ENCODE results near the gene FA2H. TPM values are rescaled to one million over a fixed set of nuclear protein-coding genes. Genes with fewer than 3 reads are reported as not detected.
"Not testable (repeated sequence)": the region's sequence is repeated elsewhere in the genome, so short reads cannot be mapped to it uniquely, and the experiment has no call there.

The FA2H gene
- total RNA-seq, 1 donor from 2014 or later: not detected

- DNase-seq (ENCODE audit: low spot score): no peak
- H3K79me2 ChIP-seq (ENCODE audit: low read depth): no peaks in the 10 kb centered on the region
- Mint-ChIP-seq H3K36me3 (no peaks in the 10 kb centered on the region), H3K4me3 (no peak overlapping the region), H3K27me3 (ENCODE audit: insufficient read depth, low read depth) (peaks cover 12% of the 10 kb centered on the region), H3K27ac (no peak overlapping the region), H3K4me1 (peaks cover 9% of the 10 kb centered on the region), H3K9me3 (peaks cover 10% of the 10 kb centered on the region)
- no peaks in the 10 kb centered on the region for H3K36me3 ChIP-seq
- no peaks in the 10 kb centered on the region for H3F3A ChIP-seq (ENCODE audit: low read depth)
- H3K9ac ChIP-seq: no peak overlapping the region
- no peak overlapping the region for H2AFZ ChIP-seq (replicated peaks)
- H3K27me3 ChIP-seq: no peaks in the 10 kb centered on the region
- no peak overlapping the region for H3K27ac ChIP-seq
- H3K4me3 ChIP-seq: no peak overlapping the region
- no peak overlapping the region for H3K4me2 ChIP-seq
- H3K9me3 ChIP-seq (ENCODE audit: low read depth): no peaks in the 10 kb centered on the region
- no peaks in the 10 kb centered on the region for H4K20me1 ChIP-seq (ENCODE audit: low read depth)
- TF ChIP-seq EZH2 (IDR thresholded peaks at IDR 0.05) (no peak), EZH2phosphoT487 (IDR thresholded peaks at IDR 0.05) (no peak)
- TF ChIP-seq, protein P1, sequence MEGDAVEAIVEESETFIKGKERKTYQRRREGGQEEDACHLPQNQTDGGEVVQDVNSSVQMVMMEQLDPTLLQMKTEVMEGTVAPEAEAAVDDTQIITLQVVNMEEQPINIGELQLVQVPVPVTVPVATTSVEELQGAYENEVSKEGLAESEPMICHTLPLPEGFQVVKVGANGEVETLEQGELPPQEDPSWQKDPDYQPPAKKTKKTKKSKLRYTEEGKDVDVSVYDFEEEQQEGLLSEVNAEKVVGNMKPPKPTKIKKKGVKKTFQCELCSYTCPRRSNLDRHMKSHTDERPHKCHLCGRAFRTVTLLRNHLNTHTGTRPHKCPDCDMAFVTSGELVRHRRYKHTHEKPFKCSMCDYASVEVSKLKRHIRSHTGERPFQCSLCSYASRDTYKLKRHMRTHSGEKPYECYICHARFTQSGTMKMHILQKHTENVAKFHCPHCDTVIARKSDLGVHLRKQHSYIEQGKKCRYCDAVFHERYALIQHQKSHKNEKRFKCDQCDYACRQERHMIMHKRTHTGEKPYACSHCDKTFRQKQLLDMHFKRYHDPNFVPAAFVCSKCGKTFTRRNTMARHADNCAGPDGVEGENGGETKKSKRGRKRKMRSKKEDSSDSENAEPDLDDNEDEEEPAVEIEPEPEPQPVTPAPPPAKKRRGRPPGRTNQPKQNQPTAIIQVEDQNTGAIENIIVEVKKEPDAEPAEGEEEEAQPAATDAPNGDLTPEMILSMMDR (IDR thresholded peaks at IDR 0.05): no peak
- H3K4me1 ChIP-seq: no peaks in the 10 kb centered on the region
Observed at GRCh38 chr16:74723256-74723655, 51.4 kb downstream of the FA2H start.

GRCh38 chr16:74722156-74722555, 52.5 kb downstream of the FA2H start:
- H3K27ac Mint-ChIP-seq; H3K4me3 ChIP-seq; H3K4me3 Mint-ChIP-seq; H3K4me2 ChIP-seq; H3K9me3 ChIP-seq (ENCODE audit: low read depth); H3K4me1 Mint-ChIP-seq; DNase-seq (ENCODE audit: low spot score); H3K27ac ChIP-seq; H3K36me3 Mint-ChIP-seq; H2AFZ ChIP-seq (replicated peaks); H3K9me3 Mint-ChIP-seq; H3F3A ChIP-seq (ENCODE audit: low read depth); H4K20me1 ChIP-seq (ENCODE audit: low read depth); H3K27me3 ChIP-seq; H3K4me1 ChIP-seq; H3K36me3 ChIP-seq; H3K9ac ChIP-seq; H3K79me2 ChIP-seq (ENCODE audit: low read depth): not testable (repeated sequence)
- H3K27me3 Mint-ChIP-seq (ENCODE audit: insufficient read depth, low read depth): peaks cover 14% of the 10 kb centered on the region

DNA sequence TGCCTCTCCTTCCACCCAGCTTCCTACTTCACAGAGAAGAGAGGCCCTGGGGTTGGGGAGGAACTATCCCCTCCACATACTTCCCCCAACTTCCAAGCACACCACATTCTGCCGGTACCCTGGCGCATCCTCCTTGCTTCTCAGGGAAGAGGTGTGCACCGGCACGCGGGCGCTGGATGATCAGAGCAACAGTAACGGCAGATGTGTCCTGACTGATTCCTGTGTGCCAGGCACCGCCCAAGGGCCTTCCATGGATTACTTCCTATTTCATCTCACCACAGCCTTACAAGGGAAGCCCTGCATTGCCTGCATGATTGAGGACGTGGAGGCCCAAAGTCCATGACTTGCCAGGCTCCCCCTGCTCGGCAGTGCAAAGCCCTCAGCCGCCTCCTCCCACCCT, 52.9 kb downstream of the FA2H start:
- no peaks in the 10 kb centered on the region for H3K4me1 ChIP-seq
- Mint-ChIP-seq H3K36me3 (no peaks in the 10 kb centered on the region), H3K4me1 (peaks cover 9% of the 10 kb centered on the region), H3K27ac (peak overlapping the region; percentile 76), H3K4me3 (no peak overlapping the region), H3K9me3 (peaks cover 8% of the 10 kb centered on the region), H3K27me3 (ENCODE audit: insufficient read depth, low read depth) (peaks cover 13% of the 10 kb centered on the region)
- no peak overlapping the region for H3K4me2 ChIP-seq
- no peak for DNase-seq (ENCODE audit: low spot score)
- H3K9ac ChIP-seq: no peak overlapping the region
- no peaks in the 10 kb centered on the region for H3K79me2 ChIP-seq (ENCODE audit: low read depth)
- no peak overlapping the region for H2AFZ ChIP-seq (replicated peaks)
- no peak overlapping the region for H3K4me3 ChIP-seq
- H3K9me3 ChIP-seq (ENCODE audit: low read depth): no peaks in the 10 kb centered on the region
- no peaks in the 10 kb centered on the region for H3F3A ChIP-seq (ENCODE audit: low read depth)
- no peak overlapping the region for H3K27ac ChIP-seq
- no peaks in the 10 kb centered on the region for H3K36me3 ChIP-seq
- H4K20me1 ChIP-seq (ENCODE audit: low read depth): no peaks in the 10 kb centered on the region
- no peak for TF ChIP-seq EZH2phosphoT487 (IDR thresholded peaks at IDR 0.05)
- TF ChIP-seq, protein P1 (IDR thresholded peaks at IDR 0.05): no peak
- TF ChIP-seq EZH2 (IDR thresholded peaks at IDR 0.05): no peak
- no peaks in the 10 kb centered on the region for H3K27me3 ChIP-seq

DNA sequence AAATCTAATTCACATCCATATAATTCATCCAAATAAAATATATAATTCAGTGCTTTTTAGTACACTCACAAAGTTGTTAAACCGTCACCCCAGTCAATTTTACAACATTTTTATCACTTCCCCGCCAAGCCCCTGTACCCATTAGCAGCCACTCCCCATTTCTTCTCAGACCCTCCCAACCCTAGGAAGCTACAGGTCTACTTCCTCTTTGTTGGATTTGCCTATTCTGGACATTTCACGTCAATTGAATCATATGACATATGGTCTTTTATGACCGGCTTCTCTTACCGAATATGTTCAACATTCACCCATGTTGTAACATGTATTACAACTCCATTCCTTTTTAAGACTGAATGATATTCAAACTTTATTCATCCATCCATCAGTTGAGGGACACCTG, 54.0 kb downstream of the FA2H start:
- TF ChIP-seq EZH2 (IDR thresholded peaks at IDR 0.05) (no peak), EZH2phosphoT487 (IDR thresholded peaks at IDR 0.05) (no peak)
- TF ChIP-seq, protein P1 (IDR thresholded peaks at IDR 0.05): no peak
- peaks cover 9% of the 10 kb centered on the region for H3K4me1 Mint-ChIP-seq
- no peak overlapping the region for H3K9ac ChIP-seq
- no peak overlapping the region for H3K4me3 Mint-ChIP-seq
- no peak overlapping the region for H3K4me2 ChIP-seq
- no peaks in the 10 kb centered on the region for H3K9me3 Mint-ChIP-seq
- no peaks in the 10 kb centered on the region for H3K27me3 ChIP-seq
- no peaks in the 10 kb centered on the region for H3K36me3 Mint-ChIP-seq
- no peaks in the 10 kb centered on the region for H3K4me1 ChIP-seq
- no peaks in the 10 kb centered on the region for H3F3A ChIP-seq (ENCODE audit: low read depth)
- no peak overlapping the region for H3K27ac Mint-ChIP-seq
- no peak overlapping the region for H2AFZ ChIP-seq (replicated peaks)
- H3K27ac ChIP-seq: no peak overlapping the region
- no peaks in the 10 kb centered on the region for H3K9me3 ChIP-seq (ENCODE audit: low read depth)
- DNase-seq (ENCODE audit: low spot score): no peak
- no peaks in the 10 kb centered on the region for H4K20me1 ChIP-seq (ENCODE audit: low read depth)
- no peak overlapping the region for H3K4me3 ChIP-seq
- H3K27me3 Mint-ChIP-seq (ENCODE audit: insufficient read depth, low read depth): peaks cover 6% of the 10 kb centered on the region
- no peaks in the 10 kb centered on the region for H3K79me2 ChIP-seq (ENCODE audit: low read depth)
- H3K36me3 ChIP-seq: no peaks in the 10 kb centered on the region
